GM19035 (cell line): ENCODE data around the gene C6orf47.

Experiments used
- ATAC-seq: cut with Tn5 transposase; IDR thresholded peaks from one replicate; pipeline ENCODE4 v1.9.1; 2021; ENCODE audit not compliant: unreplicated experiment

Gene C6orf47

DNA sequence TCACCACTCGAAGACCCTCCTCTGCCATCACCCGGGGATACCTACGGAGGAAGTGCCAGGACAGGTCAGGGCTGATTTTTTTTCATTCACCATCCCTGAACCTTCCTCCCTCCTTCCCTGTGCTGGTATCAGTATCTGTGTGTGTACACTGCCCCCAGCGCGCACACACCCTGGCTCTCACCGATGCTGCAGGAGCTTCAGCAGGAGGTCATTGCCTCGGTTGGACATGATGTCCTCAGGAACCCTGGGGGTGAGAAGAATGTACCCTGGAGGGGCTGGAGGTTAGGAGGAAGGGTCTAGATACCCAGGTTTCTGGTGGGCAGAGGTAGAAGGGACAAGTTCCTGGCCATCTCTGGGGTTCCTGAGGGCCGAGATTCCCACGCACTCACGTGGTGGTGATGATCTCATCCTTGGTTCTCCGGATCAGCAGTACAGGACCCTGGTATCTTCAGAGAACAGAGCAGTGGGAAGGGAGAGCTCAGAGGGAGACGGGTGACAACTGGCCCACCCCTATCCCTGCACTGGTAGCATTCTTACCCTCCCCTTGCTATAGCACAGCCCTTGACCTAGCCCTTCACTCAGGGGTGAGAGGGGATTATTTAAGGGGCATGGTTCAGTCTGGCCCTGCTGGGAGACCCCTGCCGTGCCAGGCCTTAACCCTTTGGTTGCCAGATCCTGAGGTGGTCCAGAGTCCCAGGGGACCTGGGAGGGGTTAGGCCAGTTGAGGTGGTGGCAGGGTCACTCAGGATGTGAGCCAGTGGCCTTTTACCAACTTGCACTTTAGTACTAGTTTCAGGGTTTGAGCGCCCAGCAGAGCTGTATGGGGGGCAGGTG lies 27.5 kb upstream of the C6orf47 start:
- no peak for ATAC-seq

DNA sequence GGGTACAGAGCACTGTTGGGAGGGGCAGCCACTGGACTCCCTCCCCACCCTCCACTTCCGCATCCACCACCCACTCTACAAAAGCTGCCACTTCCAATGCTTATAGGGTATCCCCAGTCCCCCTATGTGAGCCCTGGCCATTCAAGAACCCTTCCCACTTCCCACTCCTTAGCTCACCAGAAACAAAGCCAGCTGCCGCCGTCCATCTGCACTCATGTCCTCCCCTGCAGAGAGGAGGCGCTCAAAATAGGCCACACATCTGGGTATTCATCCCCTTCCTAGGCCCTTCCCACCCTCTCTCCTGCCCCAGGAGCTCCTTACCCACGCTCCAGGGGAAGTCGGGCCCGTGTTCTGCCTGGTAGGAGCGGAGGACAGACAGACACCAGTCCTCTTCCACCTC lies 26.7 kb upstream of the C6orf47 start:
- ATAC-seq, result no peak

DNA sequence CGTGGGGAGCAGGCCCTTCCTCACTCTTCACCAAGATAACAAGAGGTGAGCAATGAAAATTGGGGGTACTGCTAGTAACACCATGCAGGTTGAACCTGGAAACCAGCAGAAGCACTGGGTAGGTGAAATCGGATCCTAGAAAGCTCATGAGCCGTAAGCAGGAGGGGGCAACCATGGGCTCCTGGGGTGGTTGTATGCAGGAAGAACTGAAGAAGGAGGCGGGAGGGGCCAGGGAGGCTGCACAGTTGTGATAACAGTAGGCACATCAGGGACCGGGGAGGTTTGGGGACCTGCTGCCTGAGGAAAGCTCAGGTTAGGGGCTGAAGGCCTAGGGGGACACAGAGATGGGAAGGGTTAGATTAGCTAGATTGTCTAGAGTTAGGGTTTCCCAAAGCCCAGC lies 25.9 kb upstream of the C6orf47 start:
- ATAC-seq, result no peak

DNA sequence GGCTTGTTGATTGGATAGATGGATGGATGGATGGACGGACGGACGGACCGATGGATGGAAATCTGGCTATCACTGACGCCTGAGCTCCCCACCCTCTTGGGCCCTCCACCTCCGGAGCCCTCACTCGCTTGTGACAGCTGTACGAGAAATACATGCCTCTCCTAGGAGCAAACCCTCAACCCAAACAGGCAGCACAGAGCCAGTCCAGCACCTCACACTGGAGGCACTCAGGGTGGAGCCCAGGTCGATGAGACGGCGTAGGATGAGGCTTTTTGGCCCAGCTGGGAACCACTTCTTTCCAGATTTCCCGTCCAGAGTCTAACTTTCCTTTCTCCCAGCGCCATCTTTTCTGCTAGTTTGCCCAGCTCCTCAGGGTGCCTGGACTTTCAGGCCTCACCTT lies 23.0 kb upstream of the C6orf47 start:
- no peak for ATAC-seq

DNA sequence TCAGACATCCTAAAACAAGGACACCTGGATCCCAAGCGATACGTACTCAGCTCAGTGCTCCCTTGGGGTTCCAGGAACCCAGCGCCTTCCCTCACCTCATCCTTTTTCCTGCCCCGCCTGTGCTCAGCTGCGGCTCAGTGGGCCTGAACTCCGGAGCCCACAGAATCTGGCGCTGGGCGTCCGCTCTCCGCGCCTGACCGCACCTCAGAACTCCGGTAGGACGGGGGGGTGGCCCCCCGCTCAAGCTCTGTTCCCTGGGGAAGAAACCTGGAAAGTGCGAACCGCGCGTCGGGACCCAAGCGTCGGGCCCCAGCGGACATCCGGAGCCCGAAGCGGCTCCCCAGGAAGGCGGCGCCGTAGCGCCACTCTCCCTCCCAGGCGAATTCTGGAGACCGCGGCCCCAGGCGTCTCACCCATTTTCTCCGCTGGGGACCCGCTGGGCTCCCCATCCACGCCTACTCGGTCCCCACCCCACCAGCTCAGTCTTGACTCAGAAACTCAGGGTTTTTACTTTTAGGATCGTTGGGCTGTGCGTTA lies 20.6 kb upstream of the C6orf47 start:
- ATAC-seq, result no peak

DNA sequence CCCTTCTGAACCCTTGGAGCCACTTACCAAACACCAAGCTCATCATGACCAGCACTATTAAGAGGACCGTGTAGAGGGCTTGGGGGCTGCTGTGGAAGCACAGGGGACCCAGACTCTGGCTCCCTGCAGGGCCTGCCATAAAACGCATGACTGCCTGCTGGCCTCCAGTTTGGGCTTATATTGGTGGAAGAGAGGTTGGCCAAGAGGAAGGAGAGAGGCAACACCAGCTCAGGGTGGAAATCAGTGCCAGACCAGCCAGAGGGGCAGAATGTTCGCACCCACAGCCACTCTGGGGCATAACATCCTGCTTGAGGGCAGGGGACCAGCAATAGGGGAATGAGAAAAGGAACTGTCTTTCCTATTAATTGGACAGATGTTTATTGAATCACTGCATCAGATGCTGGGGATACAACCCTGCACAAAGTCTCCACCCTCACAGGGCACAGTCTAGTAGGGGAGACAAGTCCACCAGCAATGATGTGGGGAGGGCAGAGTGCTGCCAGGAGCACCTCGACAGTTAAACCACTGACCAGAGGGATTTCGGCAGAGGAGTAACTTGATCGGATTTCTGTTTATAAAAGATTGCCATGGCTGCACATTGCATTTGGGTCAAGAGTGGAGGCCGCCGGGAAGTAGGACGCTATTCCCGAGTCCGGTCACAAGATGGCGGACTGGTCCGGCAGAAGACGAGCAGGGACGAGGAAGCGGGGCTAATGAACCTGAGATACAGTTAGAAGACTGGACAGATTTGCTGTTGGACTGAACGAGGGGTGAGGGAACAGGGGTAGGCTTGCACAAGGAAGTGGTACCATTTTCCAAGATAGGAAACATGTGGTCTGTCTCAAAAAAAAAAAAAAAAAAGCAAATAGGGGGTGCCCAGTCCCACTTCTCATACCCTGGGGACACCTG lies 19.9 kb upstream of the C6orf47 start, which contains the start of gene LY6G5C:
Gene LY6G5C (minus strand): TSS at position 842 of the 909 bp plus-strand sequence. CDS start 694 bp downstream, at position 148.
- ATAC-seq, result no peak

DNA sequence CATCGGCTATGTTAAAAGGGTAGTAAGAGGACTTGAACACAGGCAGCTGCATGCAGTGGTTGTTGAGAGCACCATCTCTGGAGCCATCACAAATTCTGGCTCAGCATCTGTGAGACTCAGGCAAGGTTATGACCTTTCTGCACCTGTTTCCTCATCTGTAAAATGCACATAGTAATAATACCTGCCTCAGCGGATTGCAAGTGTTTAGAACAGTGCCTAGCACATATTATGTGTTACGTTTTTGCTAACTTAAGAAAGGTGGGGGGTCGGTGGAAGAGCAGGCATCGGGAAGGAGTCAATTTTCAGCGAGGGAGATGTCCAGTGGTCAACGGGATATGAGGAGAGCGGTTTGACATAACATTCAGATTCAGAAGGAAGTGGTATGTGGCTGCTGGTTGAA lies 17.4 kb upstream of the C6orf47 start:
- ATAC-seq, result no peak

DNA sequence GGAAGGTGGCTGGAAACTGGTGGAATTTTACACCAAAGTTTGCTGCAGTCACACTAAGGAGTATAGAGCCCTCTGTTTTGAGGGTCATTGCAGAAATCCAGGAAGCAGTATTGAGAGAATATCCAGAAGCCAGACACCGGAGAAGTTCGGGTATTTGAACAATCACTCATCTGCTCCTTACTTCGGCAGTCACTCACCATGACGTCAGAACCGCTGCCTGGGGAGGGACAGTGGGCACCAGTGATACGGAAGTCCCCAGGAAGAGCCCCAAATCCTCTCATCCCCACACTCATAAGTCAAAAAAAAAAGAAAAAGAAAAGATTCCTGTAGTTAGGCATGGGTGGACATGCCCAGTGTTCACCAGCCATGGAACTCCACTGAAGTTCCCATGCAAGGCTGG lies 16.3 kb upstream of the C6orf47 start:
- ATAC-seq, result no peak

DNA sequence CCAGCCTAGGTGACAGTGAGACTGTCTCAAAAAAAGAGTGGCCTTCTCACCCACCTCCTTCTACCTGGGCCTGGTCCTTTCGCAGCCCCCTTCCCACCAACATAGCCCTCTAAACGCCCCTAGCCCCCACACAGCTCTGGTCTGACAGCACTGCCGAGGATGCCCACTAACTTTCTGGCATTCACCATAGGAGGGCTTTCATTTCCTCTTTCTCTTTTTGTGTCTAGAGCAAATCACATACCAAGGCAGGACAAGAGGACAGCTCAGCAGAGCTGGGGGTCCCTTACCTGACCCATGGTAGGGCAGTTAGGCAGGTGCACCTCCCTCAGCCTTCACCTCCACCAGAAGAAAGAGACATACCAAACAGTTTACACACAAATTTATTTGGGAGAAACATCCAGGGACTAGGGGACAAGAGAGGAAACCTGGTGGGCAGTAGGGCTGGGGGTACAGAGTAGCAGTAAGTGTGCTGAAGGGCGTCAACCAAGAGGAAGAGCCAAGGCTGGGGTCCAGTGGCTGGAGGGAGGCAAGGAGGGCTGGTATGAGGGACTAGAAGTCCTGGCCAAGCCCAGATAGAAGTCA lies 15.8 kb upstream of the C6orf47 start:
- no peak for ATAC-seq

DNA sequence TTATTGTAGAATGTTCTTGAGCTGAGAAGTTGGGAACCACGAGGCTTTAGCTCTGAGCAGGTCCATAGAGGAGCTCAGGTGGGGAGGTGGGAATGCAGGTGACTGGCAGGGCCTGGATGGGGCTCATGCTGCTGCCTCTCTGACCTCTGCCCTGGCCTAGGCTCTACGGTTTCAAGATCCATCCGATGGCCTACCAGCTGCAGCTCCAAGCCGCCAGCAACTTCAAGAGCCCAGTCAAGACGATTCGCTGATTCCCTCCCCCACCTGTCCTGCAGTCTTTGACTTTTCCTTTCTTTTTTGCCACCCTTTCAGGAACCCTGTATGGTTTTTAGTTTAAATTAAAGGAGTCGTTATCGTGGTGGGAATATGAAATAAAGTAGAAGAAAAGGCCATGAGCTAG lies 9.1 kb upstream of the C6orf47 start, which contains the start of gene LY6G5B:
Gene LY6G5B (plus strand): TSS at position 301 of the 400 bp plus-strand sequence. CDS start 975 bp downstream, outside the sequence.
- ATAC-seq, result no peak

DNA sequence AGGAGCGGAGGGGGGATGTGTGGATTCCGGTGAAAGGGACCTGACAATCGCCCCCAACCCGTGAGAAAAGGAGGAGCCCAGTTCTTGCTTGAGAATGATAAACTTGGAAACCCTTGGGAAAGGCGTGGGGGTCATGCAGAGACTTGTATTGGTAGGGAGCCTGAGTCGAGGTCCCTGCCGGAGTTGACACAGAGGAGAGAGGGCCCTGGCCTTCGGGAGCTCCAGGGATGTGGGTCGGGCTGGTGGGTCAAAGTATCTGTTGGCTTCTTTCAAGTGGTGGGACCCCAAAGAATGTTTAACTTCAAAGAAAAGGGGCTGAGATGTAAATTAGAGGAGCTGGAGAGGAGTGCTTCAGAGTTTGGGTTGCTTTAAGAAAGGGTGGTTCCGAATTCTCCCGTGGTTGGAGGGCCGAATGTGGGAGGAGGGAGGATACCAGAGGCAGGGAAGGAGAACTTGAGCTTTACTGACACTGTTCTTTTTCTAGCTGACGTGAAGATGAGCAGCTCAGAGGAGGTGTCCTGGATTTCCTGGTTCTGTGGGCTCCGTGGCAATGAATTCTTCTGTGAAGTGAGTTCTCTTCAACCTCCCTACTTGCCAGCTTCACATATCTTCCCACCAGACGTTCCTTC lies 5.9 kb upstream of the C6orf47 start:
- no peak for ATAC-seq

DNA sequence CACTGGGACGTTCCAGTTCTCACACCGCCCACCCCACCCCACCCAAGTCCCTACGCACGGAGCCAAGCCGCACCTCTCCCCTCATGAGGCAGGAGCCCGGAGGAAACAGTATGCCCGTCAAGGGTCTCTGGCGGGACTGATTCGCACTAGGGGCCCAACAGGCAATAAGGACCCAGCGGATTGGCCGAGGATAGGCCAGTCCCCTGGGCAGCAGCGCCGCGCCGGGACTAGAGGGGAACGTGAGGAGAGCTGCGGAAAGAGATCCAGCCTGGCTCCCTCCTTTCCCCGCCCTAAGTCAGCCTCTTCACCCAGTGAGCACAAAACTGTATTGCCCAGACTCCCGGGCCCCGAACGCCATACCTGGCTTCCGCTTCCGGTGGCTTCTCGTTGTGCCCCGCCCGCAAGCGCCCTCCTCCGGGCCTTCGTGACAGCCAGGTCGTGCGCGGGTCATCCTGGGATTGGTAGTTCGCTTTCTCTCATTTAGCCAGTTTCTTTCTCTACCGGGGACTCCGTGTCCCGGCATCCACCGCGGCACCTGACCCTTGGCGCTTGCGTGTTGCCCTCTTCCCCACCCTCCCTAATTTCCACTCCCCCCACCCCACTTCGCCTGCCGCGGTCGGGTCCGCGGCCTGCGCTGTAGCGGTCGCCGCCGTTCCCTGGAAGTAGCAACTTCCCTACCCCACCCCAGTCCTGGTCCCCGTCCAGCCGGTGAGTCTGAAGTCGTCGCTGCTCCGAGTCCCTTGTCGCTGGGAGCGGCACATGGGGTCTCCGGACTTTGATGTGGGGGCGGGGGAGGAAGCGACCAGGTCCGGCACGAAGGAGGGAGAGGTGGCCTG lies 5.1 kb upstream of the C6orf47 start, which contains the start of gene CSNK2B:
Gene CSNK2B (plus strand): TSS at position 580 of the 836 bp plus-strand sequence. CDS start 752 bp downstream, outside the sequence.
- ATAC-seq, result peak; percentile 81

DNA sequence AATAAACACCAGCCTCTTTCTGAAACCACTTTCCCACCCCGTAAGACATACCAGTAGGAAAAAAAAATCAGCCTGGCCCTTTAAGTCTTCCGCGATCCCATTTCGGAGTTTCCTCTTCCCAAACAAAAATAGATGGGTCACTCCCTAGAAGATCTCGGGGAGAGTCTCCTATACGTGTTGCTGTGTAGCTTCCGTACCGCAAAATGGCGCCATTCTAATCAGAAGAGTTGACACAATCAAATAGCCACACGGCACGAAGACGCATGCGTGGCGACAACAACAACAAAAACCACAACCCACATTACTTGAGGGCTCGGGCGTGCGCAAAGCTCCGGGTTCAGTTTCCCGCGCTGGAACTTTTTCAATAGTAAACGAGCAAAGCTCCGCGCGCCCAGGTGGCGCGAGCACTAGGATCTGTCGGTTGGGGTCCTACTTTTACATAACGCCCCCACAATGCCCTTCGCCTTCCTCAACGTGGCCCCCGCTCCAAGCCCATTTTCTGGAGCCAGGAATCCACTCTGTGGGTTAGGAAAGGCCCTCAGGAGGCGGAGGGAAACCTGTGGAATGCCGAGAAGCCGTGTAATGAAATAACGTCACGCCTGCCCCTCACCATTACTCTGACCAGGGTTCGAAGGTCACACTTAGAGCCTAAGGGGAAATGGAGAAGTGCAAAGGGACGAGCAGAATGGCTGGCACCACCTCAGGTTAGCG lies 4.4 kb upstream of the C6orf47 start, which contains the start of gene GPANK1:
Gene GPANK1 (minus strand): TSS at position 208 of the 711 bp plus-strand sequence. CDS start 519 bp downstream, outside the sequence.
- peak; percentile 37 for ATAC-seq

DNA sequence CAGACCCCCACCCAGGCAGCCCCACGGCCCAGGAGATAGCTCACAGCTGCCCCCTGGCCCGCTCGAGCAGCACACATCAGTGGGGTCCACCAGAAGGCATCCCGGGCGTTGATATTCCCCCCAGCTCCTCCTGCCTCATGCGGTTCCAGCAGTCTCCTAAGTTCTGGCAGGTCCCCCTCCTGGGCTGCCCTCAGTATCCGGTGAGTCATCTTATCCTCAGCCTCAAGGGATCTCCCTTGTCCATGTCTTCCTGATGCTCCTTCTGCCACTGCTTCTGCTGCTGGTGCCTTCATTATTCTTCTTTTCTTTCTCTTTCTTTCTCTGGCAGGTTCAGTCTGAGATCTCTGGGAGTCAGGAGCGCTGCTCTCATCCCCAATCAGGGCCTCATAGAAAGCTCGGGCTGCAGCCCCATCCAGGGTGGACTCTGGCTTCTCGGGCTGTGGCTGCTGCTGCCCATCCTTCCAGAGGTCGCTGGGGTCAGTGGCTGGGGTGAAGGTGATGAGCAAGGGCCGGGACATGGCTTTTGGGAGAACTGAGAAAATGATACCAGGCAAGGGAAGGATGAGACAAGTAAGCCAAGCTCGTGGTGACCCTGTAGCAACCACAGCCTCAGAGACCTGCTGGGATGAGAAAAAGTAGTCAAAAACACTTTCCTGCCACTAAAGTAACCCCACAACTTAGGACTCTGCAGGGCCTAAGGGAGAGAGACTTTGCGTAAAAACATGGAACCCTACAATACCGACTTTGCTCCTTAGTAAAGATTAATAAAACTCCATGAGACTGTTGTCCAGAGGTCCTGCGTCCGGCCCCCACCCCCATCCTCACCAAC lies 3.6 kb upstream of the C6orf47 start:
- ATAC-seq, result no peak

DNA sequence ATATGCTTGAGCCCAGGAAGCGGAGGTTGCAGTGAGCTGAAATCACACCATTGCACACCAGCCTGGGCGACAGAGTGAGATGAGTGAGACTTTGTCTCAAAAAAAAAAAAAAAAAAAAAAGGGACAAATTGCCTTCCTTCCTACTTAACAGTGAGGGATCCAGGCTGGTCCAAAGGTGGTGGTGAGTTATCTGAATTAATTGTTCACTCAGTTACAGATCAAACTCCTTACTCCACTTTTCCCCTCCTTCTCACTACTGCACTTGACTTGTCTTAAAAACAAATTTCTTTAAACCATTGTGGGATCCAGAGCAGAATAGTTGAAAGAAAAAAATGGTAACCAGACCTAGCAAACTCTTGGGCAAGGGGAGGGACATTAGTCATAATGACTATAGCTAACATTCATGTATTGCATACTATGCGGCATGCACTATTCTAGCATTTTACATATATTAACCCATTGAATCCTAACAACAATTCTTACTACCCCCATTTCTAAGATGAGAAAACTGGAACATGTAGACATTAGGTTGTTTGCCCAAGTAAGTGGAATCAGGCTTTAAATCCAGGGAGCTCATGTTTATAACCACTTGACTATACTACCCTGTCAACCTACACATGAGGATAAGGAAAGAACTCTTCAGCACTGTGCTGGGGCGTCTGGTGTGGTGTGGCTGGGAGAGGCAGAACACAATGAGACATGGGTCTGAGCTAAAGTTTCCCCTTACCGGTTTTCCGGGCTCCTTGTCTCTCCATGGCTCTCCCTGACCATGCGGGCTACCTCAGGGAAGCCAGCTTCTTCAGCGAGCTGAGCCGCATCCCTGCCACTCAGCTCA lies 2.8 kb upstream of the C6orf47 start:
- ATAC-seq, result no peak

DNA sequence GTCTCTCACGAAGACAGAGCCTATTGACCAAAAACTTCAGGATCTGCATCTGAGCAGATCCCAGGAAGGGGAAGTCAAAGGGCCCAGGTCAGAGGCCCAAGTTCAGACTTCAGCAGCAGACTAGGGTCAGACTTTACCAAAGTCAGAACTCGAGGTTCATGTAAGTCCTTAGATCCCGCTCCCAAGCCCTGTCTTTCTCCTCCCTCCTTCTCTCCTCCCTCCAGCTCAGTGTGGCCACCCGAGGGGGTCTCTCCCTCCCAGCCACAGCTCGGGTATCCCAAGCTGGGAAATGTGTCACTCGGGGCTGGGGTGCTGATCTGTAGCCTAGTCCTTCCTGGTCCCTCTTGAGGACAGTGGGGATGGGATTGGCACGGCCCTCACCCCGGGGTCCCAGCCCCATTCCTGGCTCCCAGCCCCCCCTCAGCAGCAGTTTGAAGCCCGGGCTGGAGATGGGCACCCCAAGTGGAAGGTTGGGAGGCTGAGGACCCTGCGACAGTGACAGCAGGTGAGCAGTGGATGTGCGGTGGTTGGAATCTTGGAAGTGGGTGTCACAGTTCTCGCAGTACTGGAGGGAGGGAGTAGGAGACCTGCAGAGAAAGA lies 1.6 kb upstream of the C6orf47 start:
- no peak for ATAC-seq
